HepG2 (cell line): Measurements from ENCODE around the gene KRTAP26-1.

Experiments used
- ATF6 ChIP-seq: sonication (generic); formaldehyde crosslinking; conservative IDR thresholded peaks from 2 replicates; pipeline ENCODE4 v1.4.0; 2020; ENCODE audit warnings: missing genetic modification reagents
- MAFF ChIP-seq: IDR thresholded peaks from 2 replicates; pipeline ENCODE4 v1.6.1; 2011; ENCODE audit warnings: low read depth, low read length, improper control_type of control experiment
- SIN3A ChIP-seq: IDR thresholded peaks from 2 replicates; pipeline ENCODE4 v1.6.1; 2011; ENCODE audit warnings: low read depth, mild to moderate bottlenecking, control low read depth, low read length, borderline replicate concordance

GRCh38 chr21:30333736-30334135 lies 13.6 kb upstream of the KRTAP26-1 start:
- TF ChIP-seq ATF6 (CRISPR knock-in tag) (no peak), MAFF (no peak), SIN3A (no peak)
